T47D (cell line): Measurements from ENCODE around the gene PSMD4.
"Not testable (repeated sequence)": the region's sequence is repeated elsewhere in the genome, so short reads cannot be mapped to it uniquely, and the experiment has no call there.

ENCODE experiments used
- DNase-seq, 2 experiments: peaks; one replicate each; pipeline versions ENCODE4 v3.0.0 to v3.0.0-alpha.2; 2011 to 2012; ENCODE audit warnings: low read depth in 1 of 2, low spot score in 1 of 2
- JUND ChIP-seq: IDR thresholded peaks from 2 replicates; pipeline ENCODE4 v1.6.1; 2012; ENCODE audit warnings: low read depth
- in situ Hi-C: cut with HindIII; loops from 2 replicates; pipeline ENCODE4 v1.10.0; 2016; ENCODE audit warnings: low sequenced_read_pairs, low pct_unique_long_range_greater_than_20kb

Gene PSMD4

DNA sequence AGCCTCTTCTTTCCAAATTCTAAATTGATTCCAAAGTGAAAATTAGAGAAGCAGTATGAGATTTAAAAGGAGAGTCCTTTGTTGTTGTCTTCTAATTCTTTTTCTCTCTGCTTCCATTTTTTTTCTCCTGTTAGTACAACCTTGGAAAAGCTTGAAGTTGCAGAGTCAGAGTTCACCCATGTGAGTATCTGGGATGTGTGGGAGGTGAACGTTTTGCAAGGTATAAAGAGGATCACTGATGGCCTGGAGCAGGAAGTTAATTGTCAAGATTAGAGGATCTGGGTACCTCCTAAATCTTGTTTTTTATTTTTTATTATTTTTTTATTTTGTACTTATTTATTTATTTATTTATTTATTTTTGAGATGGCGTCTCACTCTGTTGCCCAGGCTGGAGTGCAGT, 7.7 kb upstream of the PSMD4 start:
- no peak for DNase-seq
- in situ Hi-C loops: no loop called here
- no peak for TF ChIP-seq JUND

DNA sequence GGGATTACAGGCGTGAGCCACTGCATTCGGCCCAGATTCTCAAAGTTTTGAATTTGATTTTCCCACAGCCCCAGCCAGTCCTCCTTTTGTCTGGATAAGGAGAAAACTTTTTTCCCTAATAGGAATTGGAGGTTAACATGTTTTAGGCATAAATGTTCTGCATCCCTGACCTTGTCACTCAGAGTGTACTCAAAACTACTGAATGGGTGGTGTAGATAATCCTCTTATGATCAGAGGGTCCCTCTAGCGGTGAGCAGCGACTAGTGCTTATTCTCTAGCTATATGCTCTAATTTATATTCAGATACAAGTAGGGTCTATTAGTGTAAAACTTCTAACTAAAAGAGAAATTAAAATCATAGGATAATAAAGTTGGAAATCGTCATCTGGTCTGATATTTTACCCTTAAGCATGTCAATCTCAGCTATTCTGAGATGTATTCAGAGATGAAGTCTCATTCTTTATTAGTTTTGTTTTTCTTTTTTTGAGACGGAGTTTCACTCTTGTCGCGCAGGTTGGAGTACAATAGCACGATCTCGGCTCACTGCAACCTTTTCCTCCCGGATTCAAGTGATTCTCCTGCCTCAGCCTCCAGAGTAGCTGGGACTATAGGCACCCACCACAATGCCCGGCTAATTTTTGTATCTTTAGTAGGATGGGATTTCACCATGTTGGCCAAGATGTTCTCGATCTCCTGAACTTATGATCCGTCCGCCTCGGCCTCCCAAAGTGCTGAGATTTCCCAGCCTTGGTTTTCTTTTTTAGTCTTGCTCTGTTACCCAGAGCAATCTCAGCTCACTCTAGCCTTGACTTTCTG, 2.7 kb upstream of the PSMD4 start:
- DNase-seq: peak; percentile 65 to 86
- in situ Hi-C loops: no loop called here
- TF ChIP-seq JUND: no peak

DNA sequence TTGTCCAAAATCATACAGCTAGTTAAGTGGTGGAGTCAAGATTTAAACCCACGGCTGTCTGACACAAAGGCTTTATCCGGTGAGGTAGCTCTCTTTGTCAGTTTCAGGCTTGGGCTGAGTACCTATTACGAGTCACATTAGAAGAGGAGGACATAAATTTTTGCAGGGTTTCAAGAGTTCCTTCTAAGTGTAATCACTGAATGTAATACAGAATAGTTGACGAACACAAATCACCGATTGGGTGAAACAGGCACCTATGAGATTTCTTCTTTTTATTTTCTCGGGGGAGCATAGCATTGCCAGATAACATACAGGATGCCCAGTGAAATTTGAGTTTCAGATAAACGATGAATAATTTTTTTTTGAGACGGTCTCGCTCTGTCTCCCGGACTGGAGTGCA, 847 bp downstream of the PSMD4 start:
- DNase-seq: no peak
- in situ Hi-C loops: no loop called here
- no peak for TF ChIP-seq JUND

DNA sequence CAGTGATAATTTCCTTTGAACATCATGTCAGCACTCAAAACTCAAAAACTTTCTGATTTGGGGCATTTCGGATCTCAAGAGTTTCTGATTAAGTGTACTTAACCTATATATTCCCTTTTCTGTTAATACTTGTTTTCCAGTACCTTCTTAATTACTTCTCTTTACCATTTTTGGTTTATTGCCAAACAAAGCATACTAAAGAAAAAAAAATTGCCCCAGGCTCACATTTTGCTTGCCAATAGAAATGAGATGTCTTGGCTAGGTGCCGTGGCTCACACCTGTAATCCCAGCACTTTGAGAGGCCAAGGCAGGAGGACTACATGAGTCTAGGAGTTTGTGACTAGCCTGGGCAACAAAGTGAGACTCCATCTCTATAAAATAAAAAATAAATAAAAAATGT, 4.8 kb downstream of the PSMD4 start:
- in situ Hi-C loops: no loop called here
- peak in 1 of 2 experiments; percentile 78 for DNase-seq
- no peak for TF ChIP-seq JUND

DNA sequence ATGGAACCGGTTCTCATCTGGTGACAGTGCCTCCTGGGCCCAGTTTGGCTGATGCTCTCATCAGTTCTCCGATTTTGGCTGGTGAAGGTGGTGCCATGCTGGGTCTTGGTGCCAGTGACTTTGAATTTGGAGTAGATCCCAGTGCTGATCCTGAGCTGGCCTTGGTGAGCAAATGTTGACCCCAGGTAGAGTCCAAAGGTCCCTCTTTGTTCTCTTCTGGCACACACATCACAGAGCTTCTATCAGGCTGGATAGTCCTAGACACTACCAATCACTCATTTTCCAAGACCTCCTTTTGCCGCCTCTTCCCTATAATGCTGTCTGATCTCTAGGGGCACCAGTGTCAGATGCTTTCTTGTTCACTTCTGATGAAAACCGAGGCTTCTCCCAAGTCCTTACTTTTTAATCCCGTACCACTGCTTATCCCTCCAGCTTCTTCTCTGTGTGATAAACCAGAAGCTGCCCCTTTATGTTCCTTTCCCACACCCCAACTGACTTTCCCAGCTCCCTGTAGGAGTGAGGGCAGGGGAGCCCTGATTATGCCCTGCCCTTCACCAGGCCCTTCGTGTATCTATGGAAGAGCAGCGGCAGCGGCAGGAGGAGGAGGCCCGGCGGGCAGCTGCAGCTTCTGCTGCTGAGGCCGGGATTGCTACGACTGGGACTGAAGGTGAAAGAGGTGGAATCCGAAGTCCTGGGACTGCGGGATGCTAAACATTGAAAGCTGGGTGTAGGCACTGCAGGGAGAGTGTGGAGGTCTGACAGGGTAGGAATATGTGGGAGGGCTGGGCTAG, 11.1 kb downstream of the PSMD4 start:
- no peak for TF ChIP-seq JUND
- no peak for DNase-seq
- in situ Hi-C loops: no loop called here

DNA sequence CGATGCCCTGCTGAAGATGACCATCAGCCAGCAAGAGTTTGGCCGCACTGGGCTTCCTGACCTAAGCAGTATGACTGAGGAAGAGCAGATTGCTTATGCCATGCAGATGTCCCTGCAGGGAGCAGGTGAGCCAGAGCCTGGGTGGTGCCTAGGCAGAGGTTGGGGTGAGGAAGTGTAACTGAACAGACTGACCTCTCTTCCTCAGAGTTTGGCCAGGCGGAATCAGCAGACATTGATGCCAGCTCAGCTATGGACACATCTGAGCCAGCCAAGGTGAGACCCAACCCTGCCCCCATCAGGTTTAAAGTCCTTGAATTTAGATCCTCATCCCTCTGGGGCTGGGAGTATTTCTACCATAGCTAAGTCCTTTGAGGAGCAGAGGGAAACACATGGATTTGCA, 11.8 kb downstream of the PSMD4 start:
- no peak for DNase-seq
- in situ Hi-C loops: no loop called here
- TF ChIP-seq JUND: no peak

DNA sequence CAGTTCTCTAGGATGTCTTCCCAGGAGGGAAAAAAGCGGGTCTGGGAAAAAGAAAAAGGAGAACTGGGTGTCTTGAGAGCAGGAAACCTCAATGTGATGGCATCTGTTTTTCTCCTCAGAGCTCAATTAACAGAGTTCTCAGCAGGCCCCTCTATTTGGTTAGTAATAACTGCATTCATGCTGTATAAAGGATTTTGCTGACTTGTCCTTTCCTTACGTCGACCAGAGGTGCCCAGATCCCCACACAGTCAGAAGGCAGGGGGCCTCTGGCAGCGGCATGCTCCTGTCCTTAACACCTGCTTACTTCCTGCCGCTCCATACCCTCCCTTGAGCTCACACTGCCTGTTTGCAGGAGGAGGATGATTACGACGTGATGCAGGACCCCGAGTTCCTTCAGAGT, 12.3 kb downstream of the PSMD4 start:
- in situ Hi-C loops: no loop called here
- no peak for DNase-seq
- TF ChIP-seq JUND: no peak

DNA sequence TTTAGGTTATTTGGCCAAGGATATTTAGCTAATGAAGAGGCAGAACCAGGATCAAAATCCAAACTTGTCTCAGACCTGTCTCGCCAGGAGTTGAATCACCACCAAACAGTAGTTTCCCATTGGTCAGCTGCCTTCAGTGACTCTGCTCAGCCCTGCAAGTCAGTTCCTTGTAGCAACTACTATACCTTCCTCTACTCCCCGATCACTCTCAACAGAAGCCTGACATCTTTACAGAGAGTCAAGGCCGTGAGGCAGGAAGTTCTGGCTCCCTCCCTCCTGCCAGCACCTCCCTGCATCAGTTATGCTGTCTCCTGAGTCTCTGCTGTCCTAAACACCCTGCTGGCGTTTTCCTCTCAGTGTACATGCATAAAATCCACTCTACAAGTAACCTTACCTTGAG, 13.2 kb downstream of the PSMD4 start:
- no peak for DNase-seq
- in situ Hi-C loops: no loop called here
- TF ChIP-seq JUND: no peak

DNA sequence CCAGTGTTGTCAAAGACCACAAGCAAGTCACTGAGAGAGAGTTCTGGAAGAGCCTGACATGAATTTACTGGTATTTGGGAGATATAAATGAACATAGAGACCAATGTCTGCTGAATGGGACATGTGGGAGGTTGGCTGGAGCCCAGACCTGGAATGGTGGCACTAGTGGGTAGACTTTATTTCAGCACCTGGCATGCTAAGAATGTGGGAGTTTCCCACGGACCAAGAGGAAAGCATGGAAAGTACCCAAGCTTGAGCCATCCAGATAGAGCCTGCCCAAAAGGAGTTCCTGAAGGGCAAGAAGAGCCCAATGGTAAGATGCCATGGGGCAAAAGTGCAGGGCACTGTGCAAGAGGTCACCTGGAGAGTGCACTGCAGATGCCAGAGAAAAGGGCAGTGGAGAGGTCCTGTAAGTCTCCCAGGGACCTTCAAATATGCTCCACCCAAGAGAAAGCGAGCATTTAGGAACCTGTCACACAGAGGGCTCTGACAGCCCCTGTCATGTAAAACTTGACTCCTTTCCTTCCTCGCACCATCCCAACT, 19.5 kb downstream of the PSMD4 start:
- in situ Hi-C loops: no loop called here
- DNase-seq: no peak
- TF ChIP-seq JUND: no peak

DNA sequence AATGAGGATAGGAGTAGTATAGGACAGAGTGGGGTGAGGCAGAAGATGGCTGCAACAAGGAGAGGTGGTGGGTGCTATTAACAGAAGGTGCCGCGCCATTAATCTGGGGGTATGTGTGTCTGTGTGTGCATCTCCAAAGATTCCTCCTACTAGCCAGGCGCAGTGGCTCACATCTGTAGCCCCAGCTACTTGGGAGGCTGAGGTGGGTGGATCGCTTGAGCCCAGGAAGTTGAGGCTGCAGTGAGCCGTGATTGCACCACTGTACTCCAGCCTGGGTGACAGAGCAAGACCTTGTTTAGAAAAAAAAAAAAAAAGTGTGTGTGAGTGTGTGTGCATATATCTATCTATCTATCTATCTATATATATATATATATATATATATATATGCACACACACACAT, 20.8 kb downstream of the PSMD4 start:
- in situ Hi-C loops, DNase-seq: not testable (repeated sequence)

DNA sequence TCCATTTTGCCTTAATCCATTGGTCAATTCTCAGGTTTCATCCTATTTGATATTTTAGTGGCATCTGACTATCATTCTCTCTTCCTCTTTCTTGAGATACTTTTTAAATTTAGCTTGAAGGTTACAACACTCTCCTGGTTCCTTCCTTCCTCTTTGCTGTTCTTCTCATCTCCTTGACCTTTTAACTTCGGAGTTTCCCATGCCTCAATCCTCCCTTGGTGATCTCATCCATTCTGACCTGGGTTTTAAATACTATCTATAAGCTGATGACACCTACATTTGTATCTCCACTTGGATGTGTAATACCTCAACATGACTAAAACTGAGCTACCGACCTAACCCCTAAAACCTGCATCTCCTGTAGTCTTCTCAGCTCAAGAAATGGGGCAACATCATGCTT, 22.7 kb downstream of the PSMD4 start:
- TF ChIP-seq JUND: no peak
- in situ Hi-C loops: no loop called here
- no peak for DNase-seq

DNA sequence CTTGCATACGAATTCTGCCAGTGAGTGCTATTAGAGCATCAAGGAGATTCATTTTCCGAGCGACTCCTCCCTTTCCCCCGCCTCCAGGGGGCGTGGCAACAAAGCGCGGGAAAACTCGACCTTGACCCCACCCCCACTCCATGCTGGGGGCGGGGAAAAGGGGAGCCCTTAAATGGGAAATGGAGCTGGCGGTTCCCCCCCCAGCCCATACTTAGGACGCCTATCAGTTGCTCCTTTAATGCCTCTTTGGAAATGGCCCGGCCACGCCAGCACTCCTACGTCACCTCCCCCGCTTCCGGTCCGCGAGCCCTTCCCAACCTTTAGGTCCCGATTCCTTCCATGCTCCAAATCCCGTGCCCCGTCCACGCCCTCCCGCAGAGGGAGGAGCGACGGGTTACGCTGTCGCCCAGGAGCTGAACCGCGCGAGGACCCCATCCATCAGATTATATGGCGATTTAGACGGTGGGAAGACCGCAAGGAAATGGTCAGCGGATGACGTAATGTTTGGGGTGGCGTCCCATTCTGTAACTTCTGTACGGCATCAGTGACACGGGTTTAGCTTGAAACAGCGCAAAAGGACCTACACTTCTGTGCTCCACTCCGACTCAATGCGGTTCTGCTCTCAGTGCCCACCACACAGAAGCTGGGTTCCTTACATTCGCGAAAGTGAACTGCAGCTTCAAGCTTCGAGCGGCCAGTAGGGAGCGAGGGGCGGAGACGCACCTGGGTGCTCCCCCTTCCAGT, 26.9 kb downstream of the PSMD4 start:
- in situ Hi-C loops: no loop called here
- peak; percentile 90 to 100 for DNase-seq
- TF ChIP-seq JUND: peak; percentile 17; the same call in 1 of the 2 replicates
